HepG2 (cell line): ENCODE measurements around the gene LRRC73. TPM values are rescaled to one million over a fixed set of nuclear protein-coding genes. Genes with fewer than 3 reads are reported as not detected.

Experiments
- ATF1 ChIP-seq: IDR thresholded peaks from 2 replicates; pipeline ENCODE4 v1.6.1; 2016; ENCODE audit warnings: mild to moderate bottlenecking, control low read depth
- EEA1 ChIP-seq: sonication (generic); formaldehyde crosslinking; IDR thresholded peaks from 2 replicates; pipeline ENCODE4 v1.5.1; 2020; ENCODE audit warnings: mild to moderate bottlenecking, missing genetic modification reagents, borderline replicate concordance
- FOXK2 ChIP-seq: fragments of 450-650 bp; IDR thresholded peaks from 2 replicates; pipeline ENCODE4 v1.6.1; 2016
- HINFP ChIP-seq: sonication (generic); formaldehyde crosslinking; IDR thresholded peaks from 2 replicates; pipeline ENCODE4 v1.4.0; 2020; ENCODE audit warnings: low read depth, mild to moderate bottlenecking, missing genetic modification reagents
- RBAK ChIP-seq: sonication (generic); formaldehyde crosslinking; IDR thresholded peaks from 2 replicates; pipeline ENCODE4 v1.5.1; 2020; ENCODE audit warnings: mild to moderate bottlenecking, missing genetic modification reagents
- RERE ChIP-seq: IDR thresholded peaks from 2 replicates; pipeline ENCODE4 v1.6.1; 2016; ENCODE audit warnings: low read depth, missing genetic modification reagents, missing compliant biosample characterization
- SIN3A ChIP-seq: IDR thresholded peaks from 2 replicates; pipeline ENCODE4 v1.6.1; 2011; ENCODE audit warnings: low read depth, mild to moderate bottlenecking, control low read depth, low read length, borderline replicate concordance
- SRSF9 ChIP-seq: fragments of 200-400 bp; formaldehyde crosslinking; IDR thresholded peaks from 2 replicates; pipeline ENCODE4 v1.6.1; 2018; ENCODE audit warnings: borderline replicate concordance, mild to moderate bottlenecking, low read depth, low read length; ENCODE audit not compliant: insufficient read depth, poor library complexity, severe bottlenecking
- TFDP1 ChIP-seq: IDR thresholded peaks from 2 replicates; pipeline ENCODE4 v1.6.1; 2016; ENCODE audit warnings: missing compliant biosample characterization, missing genetic modification reagents, borderline replicate concordance
- ZFY ChIP-seq: sonication (generic); formaldehyde crosslinking; IDR thresholded peaks from 2 replicates; pipeline ENCODE4 v1.4.0; 2020; ENCODE audit warnings: missing genetic modification reagents
- ZMYM4 ChIP-seq: sonication (generic); formaldehyde crosslinking; IDR thresholded peaks from 2 replicates; pipeline ENCODE4 v1.8.1; 2023; ENCODE audit warnings: mild to moderate bottlenecking, missing genetic modification reagents
- ZNF224 ChIP-seq: sonication (generic); formaldehyde crosslinking; IDR thresholded peaks from 2 replicates; pipeline ENCODE4 v1.5.0; 2020; ENCODE audit warnings: mild to moderate bottlenecking, missing genetic modification reagents
- ZNF639 ChIP-seq: conservative IDR thresholded peaks from 2 replicates; pipeline ENCODE4 v1.6.1; 2018; ENCODE audit warnings: missing genetic modification reagents
- polyA plus RNA-seq, 8 experiments: library from polyadenylated mRNA; depleted of rRNA in 3 of 8; stranded (reverse) in 7 of 8; unstranded in 1 of 8; fragments of >200 nt; fragmentation: Illumina TruSeq in 4 of 8; extraction: Trizol in 4 of 8; gene quantifications; 2 replicates each; pipeline versions ENCODE4 v1.2.1 to v1.2.3, GENCODE V29; 2011 to 2016; ENCODE audit warnings: low read depth in 4 of 8, missing spikeins in 1 of 8, mixed read lengths in 1 of 8; ENCODE audit not compliant: insufficient read depth in 1 of 8
- total RNA-seq, 5 experiments: library from RNA; depleted of rRNA; stranded (reverse); fragments of >200 nt; fragmentation: Illumina TruSeq; extraction: Trizol; gene quantifications; 2 replicates each; pipeline ENCODE4 v1.2.3, GENCODE V29; 2016; ENCODE audit warnings: low read depth in 1 of 5
- TF ChIP-seq, protein P1 (sequence below): sonication (generic); formaldehyde crosslinking; IDR thresholded peaks from 2 replicates; pipeline ENCODE4 v1.5.1; 2020; ENCODE audit warnings: mild to moderate bottlenecking, missing genetic modification reagents, borderline replicate concordance
- TF ChIP-seq, protein P2 (sequence below): sonication (generic); formaldehyde crosslinking; IDR thresholded peaks from 2 replicates; pipeline ENCODE4 v1.4.0; 2020; ENCODE audit warnings: mild to moderate bottlenecking, missing genetic modification reagents, borderline replicate concordance
- TF ChIP-seq, protein P3 (sequence below): sonication (generic); formaldehyde crosslinking; IDR thresholded peaks from 2 replicates; pipeline ENCODE4 v1.4.0; 2020; ENCODE audit warnings: missing genetic modification reagents

LRRC73 gene
- total and polyA plus RNA-seq, 2 of the 13 experiments (the other 11 are each of a cell fraction or from before 2014, with no cell fraction given), result 0.11 to 0.12 TPM

DNA sequence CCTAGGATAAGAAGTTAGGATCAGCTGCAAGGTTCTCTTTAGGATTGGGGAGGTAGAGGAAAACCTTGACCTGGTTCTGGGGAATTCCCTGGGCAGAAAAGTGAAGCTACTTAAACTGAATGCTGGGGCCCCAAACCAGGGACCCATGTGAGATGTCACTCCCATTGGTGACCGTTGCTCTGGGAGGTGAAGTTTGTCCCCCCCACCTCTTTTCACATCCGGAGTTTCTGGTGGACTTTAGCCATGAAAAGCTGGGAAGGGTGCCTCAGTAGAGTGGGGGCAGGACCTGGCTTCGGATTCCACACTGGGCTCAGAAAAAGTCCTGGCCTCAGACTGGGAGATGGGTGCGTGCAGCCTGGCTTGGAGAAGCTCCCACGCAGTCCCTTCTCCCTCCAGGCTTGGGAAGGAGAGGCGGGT is 19.6 kb downstream of the LRRC73 start (continued):
- TF ChIP-seq, protein P1, sequence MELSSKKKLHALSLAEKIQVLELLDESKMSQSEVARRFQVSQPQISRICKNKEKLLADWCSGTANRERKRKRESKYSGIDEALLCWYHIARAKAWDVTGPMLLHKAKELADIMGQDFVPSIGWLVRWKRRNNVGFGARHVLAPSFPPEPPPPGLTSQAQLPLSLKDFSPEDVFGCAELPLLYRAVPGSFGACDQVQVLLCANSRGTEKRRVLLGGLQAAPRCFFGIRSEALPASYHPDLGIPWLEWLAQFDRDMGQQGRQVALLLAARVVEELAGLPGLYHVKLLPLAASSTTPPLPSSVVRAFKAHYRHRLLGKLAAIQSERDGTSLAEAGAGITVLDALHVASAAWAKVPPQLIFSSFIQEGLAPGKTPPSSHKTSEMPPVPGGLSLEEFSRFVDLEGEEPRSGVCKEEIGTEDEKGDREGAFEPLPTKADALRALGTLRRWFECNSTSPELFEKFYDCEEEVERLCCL (CRISPR knock-in tag), result peak; percentile 95; the same call in 1 of the 2 replicates
- no peak for TF ChIP-seq ATF1
- no peak for TF ChIP-seq ZNF224
- no peak for TF ChIP-seq EEA1 (CRISPR knock-in tag)
- no peak for TF ChIP-seq FOXK2
- TF ChIP-seq ZNF639, result no peak
- TF ChIP-seq SIN3A, result no peak; the same call in 1 of the 2 replicates
- no peak for TF ChIP-seq TFDP1
- TF ChIP-seq RBAK (CRISPR knock-in tag), result no peak
- TF ChIP-seq HINFP (CRISPR knock-in tag), result no peak
- TF ChIP-seq, protein P2, sequence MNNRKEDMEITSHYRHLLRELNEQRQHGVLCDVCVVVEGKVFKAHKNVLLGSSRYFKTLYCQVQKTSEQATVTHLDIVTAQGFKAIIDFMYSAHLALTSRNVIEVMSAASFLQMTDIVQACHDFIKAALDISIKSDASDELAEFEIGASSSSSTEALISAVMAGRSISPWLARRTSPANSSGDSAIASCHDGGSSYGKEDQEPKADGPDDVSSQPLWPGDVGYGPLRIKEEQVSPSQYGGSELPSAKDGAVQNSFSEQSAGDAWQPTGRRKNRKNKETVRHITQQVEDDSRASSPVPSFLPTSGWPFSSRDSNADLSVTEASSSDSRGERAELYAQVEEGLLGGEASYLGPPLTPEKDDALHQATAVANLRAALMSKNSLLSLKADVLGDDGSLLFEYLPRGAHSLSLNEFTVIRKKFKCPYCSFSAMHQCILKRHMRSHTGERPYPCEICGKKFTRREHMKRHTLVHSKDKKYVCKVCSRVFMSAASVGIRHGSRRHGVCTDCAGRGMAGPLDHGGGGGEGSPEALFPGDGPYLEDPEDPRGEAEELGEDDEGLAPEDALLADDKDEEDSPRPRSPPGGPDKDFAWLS (CRISPR knock-in tag), result no peak
- no peak for TF ChIP-seq SRSF9
- TF ChIP-seq ZMYM4 (CRISPR knock-in tag), result no peak
- TF ChIP-seq, protein P3, sequence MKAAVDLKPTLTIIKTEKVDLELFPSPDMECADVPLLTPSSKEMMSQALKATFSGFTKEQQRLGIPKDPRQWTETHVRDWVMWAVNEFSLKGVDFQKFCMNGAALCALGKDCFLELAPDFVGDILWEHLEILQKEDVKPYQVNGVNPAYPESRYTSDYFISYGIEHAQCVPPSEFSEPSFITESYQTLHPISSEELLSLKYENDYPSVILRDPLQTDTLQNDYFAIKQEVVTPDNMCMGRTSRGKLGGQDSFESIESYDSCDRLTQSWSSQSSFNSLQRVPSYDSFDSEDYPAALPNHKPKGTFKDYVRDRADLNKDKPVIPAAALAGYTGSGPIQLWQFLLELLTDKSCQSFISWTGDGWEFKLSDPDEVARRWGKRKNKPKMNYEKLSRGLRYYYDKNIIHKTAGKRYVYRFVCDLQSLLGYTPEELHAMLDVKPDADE (CRISPR knock-in tag), result no peak
- no peak for TF ChIP-seq ZFY (CRISPR knock-in tag)
- no peak for TF ChIP-seq RERE (CRISPR knock-in tag)
